Ishikawa (cell line): ENCODE measurements around the gene AMZ1.

ENCODE experiments used
- CEBPB ChIP-seq: IDR thresholded peaks from 2 replicates; pipeline ENCODE4 v1.6.1; 2012
- CREB1 ChIP-seq: IDR thresholded peaks from 2 replicates; pipeline ENCODE4 v1.6.1; 2012; ENCODE audit warnings: low read depth
- EGR1 ChIP-seq: IDR thresholded peaks from 2 replicates; pipeline ENCODE4 v1.6.1; 2012
- EP300 ChIP-seq: IDR thresholded peaks from 2 replicates; pipeline ENCODE4 v1.6.1; 2012; ENCODE audit warnings: borderline replicate concordance
- FOXM1 ChIP-seq: IDR thresholded peaks from 2 replicates; pipeline ENCODE4 v1.6.1; 2012; ENCODE audit warnings: low read depth, borderline replicate concordance
- MAX ChIP-seq: IDR thresholded peaks from 2 replicates; pipeline ENCODE4 v1.6.1; 2012
- NFIC ChIP-seq: IDR thresholded peaks from 2 replicates; pipeline ENCODE4 v1.6.1; 2012
- RAD21 ChIP-seq: IDR thresholded peaks from 2 replicates; pipeline ENCODE4 v1.6.1; 2012; ENCODE audit warnings: low read depth
- TAF1 ChIP-seq: IDR thresholded peaks from 2 replicates; pipeline ENCODE4 v1.6.1; 2012; ENCODE audit warnings: low read depth, mild to moderate bottlenecking
- TCF12 ChIP-seq: IDR thresholded peaks from 2 replicates; pipeline ENCODE4 v1.6.1; 2012; ENCODE audit warnings: low read depth
- TEAD4 ChIP-seq: IDR thresholded peaks from 2 replicates; pipeline ENCODE4 v1.6.1; 2012
- USF1 ChIP-seq: IDR thresholded peaks from 2 replicates; pipeline ENCODE4 v1.6.1; 2012
- YY1 ChIP-seq: IDR thresholded peaks from 2 replicates; pipeline ENCODE4 v1.6.1; 2012; ENCODE audit warnings: low read depth
- ZBTB7A ChIP-seq: IDR thresholded peaks from 2 replicates; pipeline ENCODE4 v1.6.1; 2012; ENCODE audit warnings: low read depth
- TF ChIP-seq, protein P1 (sequence below): IDR thresholded peaks from 2 replicates; pipeline ENCODE4 v1.6.1; 2012; ENCODE audit warnings: low read depth, mild to moderate bottlenecking

AMZ1 gene

GRCh38 chr7:2702594-2702957 is 14.6 kb downstream of the AMZ1 start:
- TF ChIP-seq CEBPB (no peak), RAD21 (no peak), NFIC (no peak), EP300 (no peak), TEAD4 (no peak)

- no peak for TF ChIP-seq MAX
- TF ChIP-seq EP300: no peak
- no peak for TF ChIP-seq CREB1
- no peak for TF ChIP-seq TAF1
- no peak for TF ChIP-seq TEAD4
- no peak for TF ChIP-seq RAD21
- no peak for TF ChIP-seq TCF12
- TF ChIP-seq CEBPB: no peak
- no peak for TF ChIP-seq FOXM1
- TF ChIP-seq ZBTB7A: no peak
- TF ChIP-seq, protein P1, sequence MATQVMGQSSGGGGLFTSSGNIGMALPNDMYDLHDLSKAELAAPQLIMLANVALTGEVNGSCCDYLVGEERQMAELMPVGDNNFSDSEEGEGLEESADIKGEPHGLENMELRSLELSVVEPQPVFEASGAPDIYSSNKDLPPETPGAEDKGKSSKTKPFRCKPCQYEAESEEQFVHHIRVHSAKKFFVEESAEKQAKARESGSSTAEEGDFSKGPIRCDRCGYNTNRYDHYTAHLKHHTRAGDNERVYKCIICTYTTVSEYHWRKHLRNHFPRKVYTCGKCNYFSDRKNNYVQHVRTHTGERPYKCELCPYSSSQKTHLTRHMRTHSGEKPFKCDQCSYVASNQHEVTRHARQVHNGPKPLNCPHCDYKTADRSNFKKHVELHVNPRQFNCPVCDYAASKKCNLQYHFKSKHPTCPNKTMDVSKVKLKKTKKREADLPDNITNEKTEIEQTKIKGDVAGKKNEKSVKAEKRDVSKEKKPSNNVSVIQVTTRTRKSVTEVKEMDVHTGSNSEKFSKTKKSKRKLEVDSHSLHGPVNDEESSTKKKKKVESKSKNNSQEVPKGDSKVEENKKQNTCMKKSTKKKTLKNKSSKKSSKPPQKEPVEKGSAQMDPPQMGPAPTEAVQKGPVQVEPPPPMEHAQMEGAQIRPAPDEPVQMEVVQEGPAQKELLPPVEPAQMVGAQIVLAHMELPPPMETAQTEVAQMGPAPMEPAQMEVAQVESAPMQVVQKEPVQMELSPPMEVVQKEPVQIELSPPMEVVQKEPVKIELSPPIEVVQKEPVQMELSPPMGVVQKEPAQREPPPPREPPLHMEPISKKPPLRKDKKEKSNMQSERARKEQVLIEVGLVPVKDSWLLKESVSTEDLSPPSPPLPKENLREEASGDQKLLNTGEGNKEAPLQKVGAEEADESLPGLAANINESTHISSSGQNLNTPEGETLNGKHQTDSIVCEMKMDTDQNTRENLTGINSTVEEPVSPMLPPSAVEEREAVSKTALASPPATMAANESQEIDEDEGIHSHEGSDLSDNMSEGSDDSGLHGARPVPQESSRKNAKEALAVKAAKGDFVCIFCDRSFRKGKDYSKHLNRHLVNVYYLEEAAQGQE: no peak
- TF ChIP-seq NFIC: no peak
- TF ChIP-seq YY1: no peak
Observed at GRCh38 chr7:2705371-2706096, 17.5 kb downstream of the AMZ1 start.

GRCh38 chr7:2706685-2707126 is 18.7 kb downstream of the AMZ1 start:
- TF ChIP-seq ZBTB7A (no peak), TAF1 (no peak)

DNA sequence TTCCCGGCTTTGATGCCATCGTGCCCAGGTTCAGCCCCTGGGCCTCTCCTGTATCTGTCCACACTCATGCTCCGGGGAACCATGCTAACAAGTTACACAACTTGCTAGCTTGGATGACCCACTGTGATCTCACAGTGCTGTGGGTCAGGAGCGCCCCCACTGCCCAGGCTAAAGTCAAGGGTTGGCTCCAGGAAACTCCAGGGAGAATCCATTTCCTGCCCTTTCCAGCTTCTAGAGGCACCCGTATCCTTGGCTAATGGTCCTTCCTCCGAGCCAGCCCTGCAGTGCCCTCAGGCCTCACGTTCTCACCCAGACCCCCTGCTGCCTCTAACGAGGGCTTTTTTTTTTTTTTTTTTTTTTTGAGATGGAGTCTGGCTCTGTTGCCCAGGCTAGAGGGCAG is 19.5 kb downstream of the AMZ1 start:
- no peak for TF ChIP-seq TCF12
- TF ChIP-seq, protein P1: no peak
- TF ChIP-seq NFIC: no peak
- TF ChIP-seq TEAD4: no peak
- TF ChIP-seq EP300: no peak
- TF ChIP-seq FOXM1: no peak
- no peak for TF ChIP-seq MAX
- TF ChIP-seq ZBTB7A: no peak
- no peak for TF ChIP-seq EGR1
- TF ChIP-seq TAF1: no peak
- no peak for TF ChIP-seq RAD21
- no peak for TF ChIP-seq CREB1
- no peak for TF ChIP-seq CEBPB
- TF ChIP-seq YY1: no peak
- TF ChIP-seq USF1: no peak

DNA sequence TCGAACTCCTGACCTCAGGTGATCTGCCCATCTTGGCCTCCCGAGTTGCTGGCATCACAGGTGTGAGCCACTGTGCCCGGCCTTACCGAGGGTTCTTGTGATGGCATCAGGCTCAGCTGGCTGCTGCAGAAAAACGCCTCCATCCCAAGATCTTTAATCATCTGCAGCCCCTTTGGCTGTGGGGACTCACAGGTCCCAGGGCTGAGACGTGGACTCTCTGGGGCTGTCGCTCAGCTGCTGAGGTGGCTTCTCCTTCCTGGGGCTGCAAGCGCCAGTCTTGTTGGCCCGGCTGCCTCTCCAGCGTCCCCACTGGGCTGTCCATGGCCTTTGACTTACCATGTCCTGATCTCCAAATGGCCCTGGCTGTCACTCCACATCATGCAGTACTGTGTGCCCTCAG is 20.0 kb downstream of the AMZ1 start:
- no peak for TF ChIP-seq MAX
- TF ChIP-seq YY1: no peak
- TF ChIP-seq NFIC: no peak
- no peak for TF ChIP-seq CREB1
- no peak for TF ChIP-seq USF1
- TF ChIP-seq CEBPB: no peak
- no peak for TF ChIP-seq EP300
- no peak for TF ChIP-seq TCF12
- TF ChIP-seq FOXM1: no peak
- no peak for TF ChIP-seq TAF1
- TF ChIP-seq TEAD4: no peak
- no peak for TF ChIP-seq ZBTB7A
- TF ChIP-seq RAD21: no peak
- TF ChIP-seq, protein P1: no peak
